Lung (tissue), 12 donors: Measurements from ENCODE around the gene BDH1. TPM values are rescaled to one million over a fixed set of nuclear protein-coding genes. Genes with fewer than 3 reads are reported as not detected.
A peak's percentile ranks its signal among the peaks of the same experiment; 100 is the strongest.

ENCODE experiments used
- ATAC-seq: fragments of 200-7000 bp; cut with Tn5 transposase; one replicate; pipeline ENCODE4 v1.9.1; 2020; ENCODE audit warnings: moderate number of reproducible peaks; ENCODE audit not compliant: insufficient read depth, low FRiP score
- DNase-seq, 3 donors: peaks; one replicate each; pipeline ENCODE4 v3.0.0-alpha.2; 2013 to 2017
- H3K27ac ChIP-seq, 2 donors: one replicate each; pipeline ENCODE4 v1.5.1; 2013; ENCODE audit warnings: mild to moderate bottlenecking in 2 of 2, moderate library complexity in 2 of 2, control low read depth in 1 of 2, inconsistent platforms in 1 of 2, low read depth in 1 of 2, low read length in 1 of 2
- H3K27me3 ChIP-seq, 3 donors: one replicate each; pipeline ENCODE4 v1.5.1; 2013; ENCODE audit warnings: low read length in 2 of 3; ENCODE audit not compliant: control insufficient read depth in 3 of 3, insufficient read depth in 3 of 3
- H3K36me3 ChIP-seq, 4 donors: one replicate each; pipeline ENCODE4 v1.5.1; 2013; ENCODE audit warnings: low read length in 4 of 4, mild to moderate bottlenecking in 1 of 4, moderate library complexity in 1 of 4; ENCODE audit not compliant: control insufficient read depth in 4 of 4, insufficient read depth in 4 of 4
- H3K4me1 ChIP-seq, 5 donors: one replicate each; pipeline ENCODE4 v1.5.1; 2013; ENCODE audit warnings: low read length in 5 of 5, mild to moderate bottlenecking in 2 of 5, moderate library complexity in 1 of 5; ENCODE audit not compliant: control insufficient read depth in 5 of 5, insufficient read depth in 5 of 5
- H3K4me3 ChIP-seq: one replicate; pipeline ENCODE4 v1.5.1; 2013; ENCODE audit warnings: mild to moderate bottlenecking, control low read depth, moderate library complexity
- H3K9ac ChIP-seq, 2 donors: one replicate each; pipeline ENCODE4 v1.5.1; 2013; ENCODE audit warnings: low read length in 2 of 2, control low read depth in 1 of 2; ENCODE audit not compliant: insufficient read depth in 1 of 2
- H3K9me3 ChIP-seq, 4 donors: one replicate each; pipeline ENCODE4 v1.5.1; 2013; ENCODE audit warnings: low read length in 3 of 4, mild to moderate bottlenecking in 1 of 4, moderate library complexity in 1 of 4; ENCODE audit not compliant: control insufficient read depth in 4 of 4, insufficient read depth in 3 of 4
- WGBS, 2 donors: extraction: QIAGEN DNeasy Blood & Tissue Kit; methylation state at CpG; one replicate each; pipeline ENCODE4 v1.1.7; 2013; 5-methylcytosine and 5-hydroxymethylcytosine counted together
- polyA plus RNA-seq, 2 donors: library from polyadenylated mRNA; stranded (reverse); fragments of 200-250 nt; gene quantifications; one replicate each; pipeline ENCODE4 v1.2.1, GENCODE V29; 2013
- total RNA-seq, 2 donors: library from RNA; depleted of rRNA in 1 of 2; stranded (reverse); fragments of >200 nt in 1 of 2; gene quantifications; one replicate each; pipeline ENCODE4 v1.2.1, GENCODE V29; 2014 to 2021
- TF ChIP-seq, protein P1 (sequence below): IDR thresholded peaks from 2 replicates; pipeline ENCODE4 v1.5.1; 2012; ENCODE audit warnings: mild to moderate bottlenecking; ENCODE audit errors: control extremely low read depth, extremely low read depth
- donor health status: control.
- donor health status: control.
- donor health status: Bipolar disorder and iron deficiency.
- donor health status: healthy.
- donor health status: DM: yes; HTN: yes; CAD: no.

Gene BDH1
- total and polyA plus RNA-seq, 4 donors, result 14.3 to 32.8 (median 17.0) TPM

GRCh38 chr3:197524128-197524527 lies 31.6 kb downstream of the BDH1 start:
- peaks cover 0 to 3% (median 0%) of the 10 kb centered on the region in 4 donors for H3K36me3 ChIP-seq
- no peaks in the 10 kb centered on the region for H3K9me3 ChIP-seq
- TF ChIP-seq, protein P1, sequence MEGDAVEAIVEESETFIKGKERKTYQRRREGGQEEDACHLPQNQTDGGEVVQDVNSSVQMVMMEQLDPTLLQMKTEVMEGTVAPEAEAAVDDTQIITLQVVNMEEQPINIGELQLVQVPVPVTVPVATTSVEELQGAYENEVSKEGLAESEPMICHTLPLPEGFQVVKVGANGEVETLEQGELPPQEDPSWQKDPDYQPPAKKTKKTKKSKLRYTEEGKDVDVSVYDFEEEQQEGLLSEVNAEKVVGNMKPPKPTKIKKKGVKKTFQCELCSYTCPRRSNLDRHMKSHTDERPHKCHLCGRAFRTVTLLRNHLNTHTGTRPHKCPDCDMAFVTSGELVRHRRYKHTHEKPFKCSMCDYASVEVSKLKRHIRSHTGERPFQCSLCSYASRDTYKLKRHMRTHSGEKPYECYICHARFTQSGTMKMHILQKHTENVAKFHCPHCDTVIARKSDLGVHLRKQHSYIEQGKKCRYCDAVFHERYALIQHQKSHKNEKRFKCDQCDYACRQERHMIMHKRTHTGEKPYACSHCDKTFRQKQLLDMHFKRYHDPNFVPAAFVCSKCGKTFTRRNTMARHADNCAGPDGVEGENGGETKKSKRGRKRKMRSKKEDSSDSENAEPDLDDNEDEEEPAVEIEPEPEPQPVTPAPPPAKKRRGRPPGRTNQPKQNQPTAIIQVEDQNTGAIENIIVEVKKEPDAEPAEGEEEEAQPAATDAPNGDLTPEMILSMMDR, result no peak
- no peak overlapping the region for H3K9ac ChIP-seq
- peaks cover 0 to 17% (median 13%) of the 10 kb centered on the region in 5 donors for H3K4me1 ChIP-seq
- H3K27ac ChIP-seq, result no peak overlapping the region
- ATAC-seq (no peak), DNase-seq (no peak)
- WGBS, 2 donors, result 74 to 88% methylated on average over 8 of the region's 8 CpGs
- no peak overlapping the region for H3K4me3 ChIP-seq
- no peaks in the 10 kb centered on the region for H3K27me3 ChIP-seq

- H3K4me3 ChIP-seq, result no peak overlapping the region
- peaks cover 0 to 3% (median 0%) of the 10 kb centered on the region in 4 donors for H3K36me3 ChIP-seq
- H3K4me1 ChIP-seq, result peaks cover 0 to 17% (median 13%) of the 10 kb centered on the region in 5 donors
- no peak overlapping the region for H3K27ac ChIP-seq
- ATAC-seq (no peak), DNase-seq (no peak)
- 91 to 92% methylated on average over 14 of the region's 14 CpGs for WGBS, 2 donors
- no peaks in the 10 kb centered on the region for H3K27me3 ChIP-seq
- H3K9me3 ChIP-seq, result no peaks in the 10 kb centered on the region
- no peak overlapping the region for H3K9ac ChIP-seq
- TF ChIP-seq, protein P1, result no peak
These were observed 32.2 kb downstream of the BDH1 start for GRCh38 chr3:197523526-197523925.

- peak in 2 of 3 donors; percentile 39 to 55 for DNase-seq
- peaks cover 0 to 17% (median 13%) of the 10 kb centered on the region in 5 donors for H3K4me1 ChIP-seq
- H3K9ac ChIP-seq, result no peak overlapping the region
- whole genome bisulfite sequencing, 2 donors, result 83 to 87% methylated on average over 5 of the region's 5 CpGs
- TF ChIP-seq, protein P1, result no peak
- no peaks in the 10 kb centered on the region for H3K27me3 ChIP-seq
- no peak for ATAC-seq
- H3K27ac ChIP-seq, result peak overlapping the region in 1 of 2 donors; percentile 21
- H3K4me3 ChIP-seq, result no peak overlapping the region
- H3K36me3 ChIP-seq, result peaks cover 0 to 3% (median 0%) of the 10 kb centered on the region in 4 donors
- H3K9me3 ChIP-seq, result no peaks in the 10 kb centered on the region
These were observed 32.8 kb downstream of the BDH1 start for GRCh38 chr3:197522881-197523441.
